Measurements from ENCODE around the gene RABGAP1. TPM values are rescaled to one million over a fixed set of nuclear protein-coding genes. Genes with fewer than 3 reads are reported as not detected.

The RABGAP1 gene
- polyA plus RNA-seq, 6 donors from 2014 or later = 27.6 to 37.9 (median 34.2) TPM

DNA sequence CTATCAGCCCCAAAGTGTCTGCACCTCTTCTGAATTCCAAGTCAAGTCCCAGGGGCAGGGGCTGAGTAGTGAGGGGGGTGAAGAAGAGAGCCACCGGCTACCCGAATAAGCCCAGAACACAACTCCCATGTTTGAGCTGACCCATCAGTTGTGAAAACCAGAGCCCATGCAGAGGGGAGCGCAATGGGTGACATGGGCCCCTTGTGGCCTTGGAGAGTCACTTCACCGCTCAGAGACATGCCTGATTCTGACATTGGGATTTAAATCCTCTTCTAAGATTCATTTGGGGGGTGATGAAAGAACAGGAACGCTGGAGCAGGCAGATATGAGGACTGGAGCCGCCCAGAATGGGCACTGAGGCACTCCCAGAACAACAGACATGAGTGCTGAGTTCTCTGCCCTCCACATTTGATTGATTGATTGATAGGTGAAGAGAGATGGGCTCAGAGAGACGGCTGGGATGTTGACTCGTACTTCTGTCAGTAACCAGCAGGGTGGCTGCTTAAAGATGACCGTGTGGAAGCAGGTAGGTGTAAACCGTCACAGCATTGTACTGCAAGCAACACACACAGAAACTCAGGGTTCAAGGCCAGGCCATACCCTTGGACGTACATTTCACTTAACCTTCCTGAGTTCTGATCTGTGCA, 166.9 kb downstream of the RABGAP1 start:
- DNase-seq (no peak), ATAC-seq (ENCODE audit: low read depth in 2 of 2) (no peak)
- H3K4me1 Mint-ChIP-seq = peaks cover 8 to 32% (median 13%) of the 10 kb centered on the region in 3 donors
- no peaks in the 10 kb centered on the region for H3K27me3 Mint-ChIP-seq
- H3K36me3 Mint-ChIP-seq = peaks cover 0 to 23% of the 10 kb centered on the region in 2 donors
- no peak overlapping the region for H3K4me3 Mint-ChIP-seq
- no peaks in the 10 kb centered on the region for H3K9me3 Mint-ChIP-seq
- H3K27ac Mint-ChIP-seq = peak overlapping the region; percentile 19 to 90 (median 63)

DNA sequence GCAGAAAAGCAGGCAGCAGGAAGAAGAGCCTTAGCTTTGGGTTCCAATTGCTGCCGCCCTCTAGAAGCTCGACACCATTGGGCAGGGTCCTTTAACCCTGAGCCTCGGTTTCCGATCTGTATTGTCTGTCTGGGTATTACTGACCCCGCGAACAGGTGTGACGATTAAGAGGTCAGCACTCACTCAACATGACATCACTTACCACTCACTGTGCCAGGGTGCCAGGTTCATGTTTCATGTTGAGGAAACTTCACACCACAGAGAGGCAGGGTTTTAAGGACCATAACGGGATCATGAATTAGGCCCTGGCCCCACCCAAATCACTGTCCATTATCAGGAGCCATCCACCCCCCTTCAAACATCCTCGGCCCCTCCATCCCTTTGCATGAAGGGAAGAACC, 168.2 kb downstream of the RABGAP1 start:
- no peaks in the 10 kb centered on the region for H3K27me3 Mint-ChIP-seq
- H3K4me1 Mint-ChIP-seq = peaks cover 8 to 29% (median 21%) of the 10 kb centered on the region in 3 donors
- H3K27ac Mint-ChIP-seq = peak overlapping the region in 5 of 6 donors; percentile 5 to 78 (median 60)
- H3K36me3 Mint-ChIP-seq = peaks cover 0 to 23% of the 10 kb centered on the region in 2 donors
- no peak overlapping the region for H3K4me3 Mint-ChIP-seq
- no peak for DNase-seq
- no peak for ATAC-seq (ENCODE audit: low read depth in 2 of 2)
- H3K9me3 Mint-ChIP-seq = peaks cover 0 to 3% (median 0%) of the 10 kb centered on the region in 7 donors

DNA sequence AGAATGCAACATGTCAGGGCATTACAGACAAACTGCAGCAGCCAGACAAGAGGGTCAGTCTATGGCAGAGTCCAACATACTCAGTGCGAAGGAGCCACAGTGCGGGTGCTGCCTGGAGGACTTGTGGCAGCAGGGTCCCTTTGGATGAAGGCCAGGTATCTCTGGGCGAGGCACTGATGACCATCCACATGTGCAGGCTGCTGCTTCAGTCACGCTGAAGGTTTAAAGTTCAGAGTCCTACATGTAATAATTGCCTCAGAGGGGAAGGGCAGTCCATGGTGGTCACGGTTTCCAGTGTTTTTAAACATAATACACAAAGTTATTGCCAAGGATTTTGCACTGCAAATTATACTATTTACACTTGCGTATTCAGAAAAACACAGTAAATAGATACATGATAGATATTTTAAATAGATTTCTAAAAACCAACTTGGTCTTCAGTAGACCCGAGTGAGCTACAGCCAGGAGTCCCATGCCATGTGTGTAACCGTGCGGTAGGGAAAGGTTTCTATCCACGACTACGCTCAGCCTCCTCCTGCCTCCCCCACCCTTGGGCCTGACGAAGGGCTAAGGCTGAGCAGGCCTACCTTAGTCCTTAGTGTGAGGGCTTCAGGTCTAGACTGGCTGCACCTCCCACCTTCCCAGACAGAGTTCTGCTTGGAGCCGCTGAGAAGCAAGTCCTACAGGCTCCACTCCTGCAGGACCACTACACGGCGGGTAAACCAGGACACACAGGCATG, 168.9 kb downstream of the RABGAP1 start:
- ATAC-seq (ENCODE audit: low read depth in 2 of 2) = no peak
- Mint-ChIP-seq H3K4me1 (peaks cover 9 to 27% (median 21%) of the 10 kb centered on the region in 3 donors), H3K36me3 (peaks cover 0 to 30% of the 10 kb centered on the region in 2 donors), H3K9me3 (peaks cover 0 to 3% (median 0%) of the 10 kb centered on the region in 7 donors), H3K4me3 (no peak overlapping the region), H3K27ac (peak overlapping the region in 5 of 6 donors; percentile 15 to 86 (median 49)), H3K27me3 (no peaks in the 10 kb centered on the region)
- no peak for DNase-seq

DNA sequence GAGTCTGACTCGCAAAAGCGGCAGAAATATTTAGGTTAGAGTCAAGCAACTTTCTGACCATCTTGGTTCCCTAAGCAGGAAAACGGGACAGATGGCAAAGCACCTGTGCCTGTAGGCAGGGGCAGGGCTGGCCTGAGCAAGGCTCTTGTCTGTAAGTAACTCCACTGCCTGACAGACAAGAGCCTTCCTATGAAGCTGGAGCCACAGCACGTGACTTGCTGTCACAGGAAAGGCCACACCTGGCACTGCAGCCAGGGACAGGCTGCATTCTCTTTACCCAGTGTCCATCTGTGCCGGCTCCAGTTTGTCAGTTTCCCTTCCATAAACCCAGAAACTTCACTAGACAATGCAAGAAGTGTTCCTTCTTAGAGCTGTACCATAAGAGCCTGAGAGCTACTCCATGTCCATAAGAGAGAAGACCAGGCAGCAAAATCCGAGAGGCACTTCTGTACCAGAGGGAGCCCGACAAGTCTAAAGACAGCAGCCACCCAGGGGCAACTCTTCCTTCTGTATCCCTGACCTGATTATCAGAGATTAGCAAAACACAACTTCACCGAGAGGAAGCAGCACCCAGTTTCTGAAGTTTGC, 170.7 kb downstream of the RABGAP1 start:
- Mint-ChIP-seq H3K36me3 (peaks cover 0 to 38% of the 10 kb centered on the region in 2 donors), H3K27ac (peak overlapping the region; percentile 47 to 96 (median 86)), H3K9me3 (peaks cover 0 to 3% (median 0%) of the 10 kb centered on the region in 7 donors), H3K4me3 (peak overlapping the region in 1 of 8 donors; percentile 29), H3K27me3 (no peaks in the 10 kb centered on the region), H3K4me1 (peaks cover 20 to 27% (median 23%) of the 10 kb centered on the region in 3 donors)
- ATAC-seq (ENCODE audit: low read depth in 2 of 2) = no peak
- DNase-seq = no peak

DNA sequence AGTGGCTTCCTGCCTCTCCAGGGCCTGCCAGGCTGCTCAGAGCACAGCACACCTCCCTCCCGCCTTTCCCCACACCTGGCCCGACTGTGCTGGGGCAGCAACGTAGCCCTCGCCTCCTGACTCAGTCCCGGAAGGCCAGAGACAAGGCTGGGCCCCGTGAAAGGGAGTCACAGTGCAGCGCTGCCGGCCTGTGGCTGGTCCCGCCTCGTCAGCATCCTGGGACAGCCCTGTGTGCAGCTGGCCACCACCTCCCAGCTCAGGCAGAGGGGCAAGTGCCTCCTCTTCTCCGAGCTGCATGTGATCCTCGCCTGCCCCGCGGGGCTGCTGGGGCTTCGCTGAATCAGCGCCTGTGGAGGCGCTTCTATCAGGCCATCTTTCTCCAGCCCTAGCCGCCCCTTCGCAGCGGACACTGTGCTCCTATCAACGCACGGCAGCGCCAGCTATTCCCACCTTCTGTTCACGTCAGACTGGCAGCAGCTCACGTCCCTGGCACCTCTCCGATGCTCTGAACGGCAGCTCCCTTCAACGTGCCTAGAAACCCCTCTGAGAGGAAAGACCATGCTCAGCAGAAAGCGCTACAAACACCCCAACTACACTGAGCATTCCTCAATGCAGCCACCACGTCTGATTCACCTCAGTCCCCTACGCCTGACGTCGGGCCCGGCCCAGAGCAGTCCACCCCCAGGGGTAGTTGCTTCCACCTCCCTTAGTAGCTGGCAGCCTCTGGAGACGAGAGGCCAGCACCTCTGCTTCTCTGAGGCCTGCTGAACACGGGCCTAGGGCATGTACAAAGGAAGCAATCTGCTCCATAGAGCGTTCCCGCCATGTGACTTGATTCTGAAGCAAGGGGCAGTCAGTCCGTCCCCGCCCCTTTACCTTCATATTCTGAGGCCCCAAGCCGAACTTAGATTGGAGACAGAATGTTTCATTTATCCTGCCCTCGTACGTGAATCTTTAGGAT, 171.5 kb downstream of the RABGAP1 start:
- peak overlapping the region in 1 of 8 donors; percentile 29 for H3K4me3 Mint-ChIP-seq
- no peaks in the 10 kb centered on the region for H3K27me3 Mint-ChIP-seq
- H3K27ac Mint-ChIP-seq = peak overlapping the region; percentile 64 to 96 (median 88)
- DNase-seq (no peak), ATAC-seq (ENCODE audit: low read depth in 2 of 2) (peak; percentile 33 to 40)
- peaks cover 20 to 25% (median 23%) of the 10 kb centered on the region in 3 donors for H3K4me1 Mint-ChIP-seq
- H3K36me3 Mint-ChIP-seq = peaks cover 0 to 30% of the 10 kb centered on the region in 2 donors
- peaks cover 0 to 3% (median 0%) of the 10 kb centered on the region in 7 donors for H3K9me3 Mint-ChIP-seq

DNA sequence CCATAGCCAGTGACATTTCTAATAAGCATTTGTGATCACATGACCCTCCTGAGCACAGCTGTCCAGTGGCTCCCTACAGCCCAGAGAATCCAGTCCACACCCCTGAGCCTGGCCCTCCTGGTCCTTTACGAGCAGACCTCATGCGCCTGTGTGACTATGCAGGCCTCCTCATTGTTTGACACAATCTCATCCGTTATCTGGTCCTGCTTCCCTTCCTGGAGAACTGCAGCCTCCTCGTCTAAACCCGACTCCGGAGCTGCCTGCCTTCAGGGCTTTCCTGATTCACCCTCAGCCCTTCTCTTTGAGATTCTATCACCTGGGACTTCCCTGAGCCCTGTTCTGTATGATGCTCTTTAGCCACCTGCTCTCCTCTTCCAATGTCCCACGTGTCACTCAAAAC, 172.4 kb downstream of the RABGAP1 start:
- Mint-ChIP-seq H3K27me3 (no peaks in the 10 kb centered on the region), H3K4me1 (peaks cover 17 to 25% (median 23%) of the 10 kb centered on the region in 3 donors), H3K9me3 (peaks cover 0 to 3% (median 0%) of the 10 kb centered on the region in 7 donors), H3K27ac (peak overlapping the region; percentile 28 to 91 (median 86)), H3K36me3 (peaks cover 0 to 22% of the 10 kb centered on the region in 2 donors), H3K4me3 (peak overlapping the region in 1 of 8 donors; percentile 31)
- ATAC-seq (ENCODE audit: low read depth in 2 of 2) (no peak), DNase-seq (no peak)

DNA sequence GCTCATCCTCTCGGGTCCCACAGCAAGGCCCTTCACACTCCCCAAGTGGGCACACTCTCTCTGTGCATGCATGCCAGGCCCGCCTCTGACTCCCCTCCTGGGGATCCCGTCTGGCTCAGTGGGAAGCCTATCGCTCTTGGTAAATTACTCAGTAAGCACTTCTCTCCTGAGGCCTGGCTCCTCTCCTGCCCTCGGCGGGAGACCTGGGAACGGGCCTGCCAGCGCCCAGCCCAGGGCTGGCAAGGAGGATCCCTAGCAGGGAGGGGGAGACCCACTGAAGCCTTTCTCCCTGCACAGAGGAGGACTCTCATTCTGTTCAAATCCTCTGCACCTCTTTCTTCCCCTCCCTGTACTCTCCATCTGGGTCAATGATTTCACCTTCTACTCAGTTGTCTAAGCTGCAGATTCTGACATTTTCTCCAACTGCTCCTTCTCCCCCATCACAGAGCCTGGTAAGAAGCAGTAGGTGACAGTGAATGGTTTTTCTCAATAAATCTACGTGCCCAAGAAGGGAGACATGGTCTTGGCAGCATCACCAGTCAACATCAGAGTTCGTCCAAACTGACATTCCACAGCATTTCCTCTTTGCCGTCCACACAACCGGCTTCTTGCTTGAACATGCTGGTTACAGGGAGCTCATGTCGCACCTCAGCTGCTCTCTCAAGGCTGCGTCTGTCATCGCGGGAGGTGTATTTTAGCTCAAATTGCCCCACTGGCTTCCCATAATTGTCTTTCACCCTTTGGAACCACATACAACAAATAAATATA, 174.5 kb downstream of the RABGAP1 start:
- DNase-seq (no peak), ATAC-seq (ENCODE audit: low read depth in 2 of 2) (no peak)
- Mint-ChIP-seq H3K4me1 (peaks cover 20 to 25% (median 23%) of the 10 kb centered on the region in 3 donors), H3K36me3 (peaks cover 0 to 22% of the 10 kb centered on the region in 2 donors), H3K27ac (peak overlapping the region in 3 of 6 donors; percentile 50 to 86 (median 85)), H3K4me3 (peak overlapping the region in 3 of 8 donors; percentile 37 to 64 (median 42)), H3K9me3 (peaks cover 0 to 3% (median 0%) of the 10 kb centered on the region in 7 donors), H3K27me3 (no peaks in the 10 kb centered on the region)

DNA sequence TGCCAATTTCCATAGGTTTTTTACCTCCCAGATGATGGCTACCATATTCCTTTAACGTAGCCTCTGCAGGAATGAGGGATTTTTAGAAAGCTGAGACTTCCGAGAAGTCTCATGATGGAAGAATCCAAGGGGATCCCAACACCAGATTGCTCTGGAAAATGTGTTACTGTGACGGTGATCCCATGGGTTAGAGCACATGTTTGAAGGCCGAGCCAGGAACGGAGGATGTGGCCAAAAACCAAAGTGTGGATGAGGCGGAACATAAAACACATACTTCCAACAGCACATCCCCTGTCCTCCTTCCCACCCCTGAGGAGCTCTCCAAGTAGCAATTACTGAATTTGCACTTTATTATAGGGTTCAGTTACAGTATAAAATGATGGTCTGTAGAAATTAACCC, 175.2 kb downstream of the RABGAP1 start:
- Mint-ChIP-seq H3K27ac (peak overlapping the region; percentile 41 to 86 (median 78)), H3K4me3 (no peak overlapping the region)

DNA sequence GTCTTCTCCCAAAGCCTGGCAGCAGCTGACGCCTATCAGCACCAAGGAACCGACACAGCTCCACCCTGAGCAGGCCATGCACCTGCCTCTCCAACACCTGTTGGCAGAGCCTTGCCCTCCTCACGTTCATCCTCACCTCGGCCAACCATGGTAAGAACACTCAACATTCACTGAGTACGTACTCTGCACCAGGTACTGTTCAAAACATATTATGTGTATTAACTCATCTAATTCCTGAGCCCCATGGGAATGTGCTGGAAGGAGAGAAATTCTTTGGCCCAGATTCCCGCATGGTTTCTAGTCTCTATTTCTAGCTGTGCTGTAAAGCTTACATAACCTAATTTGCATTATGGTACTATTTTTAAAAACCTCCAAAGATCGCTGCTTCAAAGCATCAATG, 178.7 kb downstream of the RABGAP1 start:
- Mint-ChIP-seq H3K4me3 (no peak overlapping the region), H3K27me3 (no peaks in the 10 kb centered on the region), H3K9me3 (no peaks in the 10 kb centered on the region), H3K4me1 (peaks cover 10 to 20% (median 18%) of the 10 kb centered on the region in 3 donors), H3K36me3 (peaks cover 15 to 23% of the 10 kb centered on the region in 2 donors), H3K27ac (peak overlapping the region in 4 of 6 donors; percentile 60 to 90 (median 71))
- ATAC-seq (ENCODE audit: low read depth in 2 of 2) = no peak
- no peak for DNase-seq

More for the DNA sequence above, 175.2 kb downstream of the RABGAP1 start:
- Mint-ChIP-seq H3K9me3 (peaks cover 0 to 3% (median 0%) of the 10 kb centered on the region in 7 donors), H3K36me3 (peaks cover 0 to 22% of the 10 kb centered on the region in 2 donors), H3K4me1 (peaks cover 20 to 25% (median 23%) of the 10 kb centered on the region in 3 donors), H3K27me3 (no peaks in the 10 kb centered on the region)
- DNase-seq (no peak), ATAC-seq (ENCODE audit: low read depth in 2 of 2) (no peak)

DNA sequence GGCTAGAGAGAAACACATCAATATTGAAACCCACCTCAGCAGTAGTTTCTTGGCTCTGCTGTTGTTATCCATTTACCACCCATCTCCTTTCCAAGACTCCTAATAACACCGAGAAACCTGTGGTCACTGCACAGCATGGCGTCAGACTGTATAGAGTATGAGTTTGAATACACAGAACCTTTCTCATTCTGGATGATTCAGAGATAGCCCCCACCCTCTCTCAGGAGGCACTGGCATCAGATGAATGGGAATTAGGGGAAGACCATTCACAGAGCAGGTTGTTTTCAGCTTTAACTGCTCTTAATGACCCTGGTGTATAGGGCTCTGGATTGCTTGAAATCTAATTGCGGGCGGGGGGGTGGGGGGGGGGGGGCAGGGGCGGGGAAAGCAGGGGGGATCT, 179.3 kb downstream of the RABGAP1 start:
- H3K4me3 Mint-ChIP-seq = no peak overlapping the region
- DNase-seq (no peak), ATAC-seq (ENCODE audit: low read depth in 2 of 2) (no peak)
- H3K4me1 Mint-ChIP-seq = peaks cover 7 to 18% (median 15%) of the 10 kb centered on the region in 3 donors
- peak overlapping the region in 3 of 6 donors; percentile 60 to 90 (median 76) for H3K27ac Mint-ChIP-seq
- peaks cover 15 to 19% of the 10 kb centered on the region in 2 donors for H3K36me3 Mint-ChIP-seq
- no peaks in the 10 kb centered on the region for H3K27me3 Mint-ChIP-seq
- H3K9me3 Mint-ChIP-seq = no peaks in the 10 kb centered on the region

DNA sequence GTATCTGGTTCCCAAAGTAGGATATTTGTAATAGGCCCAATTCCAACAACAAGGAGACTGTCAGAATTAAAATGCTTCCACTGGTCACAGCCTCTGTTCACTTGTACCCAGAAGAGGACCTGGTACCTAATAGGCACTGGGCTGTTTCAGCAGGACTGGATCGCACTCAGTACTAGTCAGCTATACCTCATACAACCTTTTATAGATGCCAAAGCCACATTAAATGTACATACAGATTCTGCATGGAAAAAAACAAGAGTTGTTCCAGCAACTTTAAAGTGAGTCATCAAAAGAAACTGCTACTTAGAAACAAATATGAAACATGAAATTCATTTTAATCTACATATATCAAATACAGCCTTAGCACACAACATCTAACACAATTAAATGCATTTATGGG, 180.1 kb downstream of the RABGAP1 start:
- H3K36me3 Mint-ChIP-seq = peaks cover 11 to 15% of the 10 kb centered on the region in 2 donors
- no peak for DNase-seq
- peaks cover 7 to 16% (median 9%) of the 10 kb centered on the region in 3 donors for H3K4me1 Mint-ChIP-seq
- ATAC-seq (ENCODE audit: low read depth in 2 of 2) = no peak
- no peak overlapping the region for H3K4me3 Mint-ChIP-seq
- H3K9me3 Mint-ChIP-seq = no peaks in the 10 kb centered on the region
- H3K27me3 Mint-ChIP-seq = no peaks in the 10 kb centered on the region
- no peak overlapping the region for H3K27ac Mint-ChIP-seq

DNA sequence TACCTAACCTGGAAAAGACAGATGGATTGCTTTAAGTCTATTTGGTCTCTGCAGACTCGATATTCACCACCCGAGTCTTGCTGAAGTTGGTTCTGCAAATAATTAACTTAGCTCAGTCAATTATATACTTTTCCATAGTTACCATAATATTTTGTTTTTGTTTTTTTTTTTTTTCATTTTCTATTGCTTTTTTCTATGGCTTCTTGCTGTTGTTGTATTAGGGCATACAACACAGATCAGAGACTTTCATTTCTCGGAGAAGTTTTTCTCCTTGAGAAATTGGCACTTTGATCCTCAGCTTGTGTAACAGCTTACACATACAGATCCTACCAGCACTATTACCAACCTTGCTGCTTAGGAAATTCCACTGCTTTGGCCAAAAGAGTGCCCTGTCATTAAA, 180.6 kb downstream of the RABGAP1 start:
- DNase-seq (no peak), ATAC-seq (ENCODE audit: low read depth in 2 of 2) (no peak)
- peaks cover 14 to 19% of the 10 kb centered on the region in 2 donors for H3K36me3 Mint-ChIP-seq
- H3K4me3 Mint-ChIP-seq = no peak overlapping the region
- H3K27me3 Mint-ChIP-seq = no peaks in the 10 kb centered on the region
- H3K27ac Mint-ChIP-seq = peak overlapping the region in 2 of 6 donors; percentile 28 to 41
- no peaks in the 10 kb centered on the region for H3K9me3 Mint-ChIP-seq
- peaks cover 7 to 12% (median 11%) of the 10 kb centered on the region in 3 donors for H3K4me1 Mint-ChIP-seq

Measured in naive B cell (primary cell).